Stimulated activated CD8-positive, alpha-beta memory T cell treated with anti-CD3 and anti-CD28 coated beads, Interleukin-12 subunit alpha, Interleukin-12 subunit beta, amount 100 ng/mL, for 24 hours (primary cell): ENCODE results near the gene TSPOAP1.

ENCODE experiments used
- DNase-seq: peaks from one replicate; pipeline ENCODE4 v3.0.0-alpha.2; 2020; ENCODE audit errors: extremely low read depth

Gene TSPOAP1

GRCh38 chr17:58363457-58364185 is 35.0 kb upstream of the TSPOAP1 start:
- no peak for DNase-seq

GRCh38 chr17:58362368-58363014 is 33.9 kb upstream of the TSPOAP1 start:
- DNase-seq: no peak

GRCh38 chr17:58360296-58361063 is 31.9 kb upstream of the TSPOAP1 start:
- no peak for DNase-seq

GRCh38 chr17:58358408-58359172 is 30.0 kb upstream of the TSPOAP1 start:
- no peak for DNase-seq

GRCh38 chr17:58357312-58358297 is 29.0 kb upstream of the TSPOAP1 start:
- DNase-seq: no peak

- no peak for DNase-seq
Observed at GRCh38 chr17:58356231-58356630, 27.6 kb upstream of the TSPOAP1 start.

GRCh38 chr17:58354541-58355216 is 26.1 kb upstream of the TSPOAP1 start:
- DNase-seq: no peak

- no peak for DNase-seq
Observed at GRCh38 chr17:58353389-58353825, 24.8 kb upstream of the TSPOAP1 start.

GRCh38 chr17:58352596-58353388 is 24.2 kb upstream of the TSPOAP1 start:
- no peak for DNase-seq

- DNase-seq: no peak
Observed at GRCh38 chr17:58351831-58352595, 23.4 kb upstream of the TSPOAP1 start, which contains the start of gene SUPT4H1. Gene SUPT4H1 (minus strand): TSS chr17:58352201. CDS start chr17:58352135, 66 bp downstream.

GRCh38 chr17:58351182-58351581 is 22.6 kb upstream of the TSPOAP1 start:
- DNase-seq: no peak

- DNase-seq: no peak
Observed at GRCh38 chr17:58348038-58348437, 19.4 kb upstream of the TSPOAP1 start.

GRCh38 chr17:58345500-58345899 is 16.9 kb upstream of the TSPOAP1 start:
- DNase-seq: no peak

- no peak for DNase-seq
Observed at GRCh38 chr17:58344791-58345157, 16.2 kb upstream of the TSPOAP1 start.

- DNase-seq: no peak
Observed at GRCh38 chr17:58344047-58344790, 15.6 kb upstream of the TSPOAP1 start.

GRCh38 chr17:58343131-58343530 is 14.5 kb upstream of the TSPOAP1 start:
- no peak for DNase-seq

GRCh38 chr17:58341861-58342475 is 13.4 kb upstream of the TSPOAP1 start:
- DNase-seq: no peak
